H9 (cell line): ENCODE data around the gene PDE2A. TPM values are rescaled to one million over a fixed set of nuclear protein-coding genes. Genes with fewer than 3 reads are reported as not detected.
A peak's percentile ranks its signal among the peaks of the same experiment; 100 is the strongest.

ENCODE experiments used
- DNase-seq: peaks from one replicate; pipeline ENCODE4 v3.0.0-alpha.2; 2017
- H2AFZ ChIP-seq: one replicate; pipeline ENCODE4 v1.6.1; 2013; ENCODE audit warnings: mild to moderate bottlenecking, low read length, control low read depth, moderate library complexity
- H2AK5ac ChIP-seq: 2 replicates; pipeline ENCODE4 v1.6.1; 2013; ENCODE audit warnings: low read length, control low read depth, mixed read lengths; ENCODE audit not compliant: insufficient read length
- H2BK120ac ChIP-seq: one replicate; pipeline ENCODE4 v1.6.1; 2013; ENCODE audit warnings: low read depth, mild to moderate bottlenecking, low read length, control low read depth, inconsistent platforms; ENCODE audit not compliant: poor library complexity, severe bottlenecking
- H2BK12ac ChIP-seq: 2 replicates; pipeline ENCODE4 v1.6.1; 2013; ENCODE audit warnings: low read length, control low read depth, mixed read lengths, low read depth; ENCODE audit not compliant: insufficient read length
- H2BK15ac ChIP-seq: 2 replicates; pipeline ENCODE4 v1.6.1; 2013; ENCODE audit warnings: low read depth, low read length, control low read depth
- H2BK20ac ChIP-seq: one replicate; pipeline ENCODE4 v1.6.1; 2013; ENCODE audit warnings: low read depth, mild to moderate bottlenecking, low read length, control low read depth, inconsistent platforms; ENCODE audit not compliant: poor library complexity, severe bottlenecking
- H2BK5ac ChIP-seq: 2 replicates; pipeline ENCODE4 v1.6.1; 2013; ENCODE audit warnings: low read length, control low read depth, mixed read lengths; ENCODE audit not compliant: insufficient read length
- H3K14ac ChIP-seq: 2 replicates; pipeline ENCODE4 v1.6.1; 2013; ENCODE audit warnings: low read length, control low read depth; ENCODE audit not compliant: insufficient read depth
- H3K18ac ChIP-seq: 2 replicates; pipeline ENCODE4 v1.6.1; 2013; ENCODE audit warnings: low read depth, mild to moderate bottlenecking, mixed read lengths, low read length, control low read depth; ENCODE audit not compliant: insufficient read length
- H3K23ac ChIP-seq: 2 replicates; pipeline ENCODE4 v1.6.1; 2013; ENCODE audit warnings: low read length, control low read depth, mixed read lengths, low read depth; ENCODE audit not compliant: insufficient read length
- H3K23me2 ChIP-seq: 2 replicates; pipeline ENCODE4 v1.6.1; 2013; ENCODE audit warnings: low read depth, mild to moderate bottlenecking, mixed read lengths, low read length, control low read depth; ENCODE audit not compliant: insufficient read length, poor library complexity, severe bottlenecking
- H3K27ac ChIP-seq: 2 replicates; pipeline ENCODE4 v1.5.1; 2013; ENCODE audit warnings: low read length, control low read depth, mixed read lengths, low read depth; ENCODE audit not compliant: insufficient read length
- H3K27me3 ChIP-seq: 2 replicates; pipeline ENCODE4 v1.6.1; 2013; ENCODE audit warnings: low read length, control low read depth, inconsistent platforms; ENCODE audit not compliant: insufficient read depth
- H3K4ac ChIP-seq: 2 replicates; pipeline ENCODE4 v1.6.1; 2013; ENCODE audit warnings: low read depth, mild to moderate bottlenecking, control low read depth, inconsistent platforms, low read length, moderate library complexity
- H3K4me1 ChIP-seq: 2 replicates; pipeline ENCODE4 v1.6.1; 2013; ENCODE audit warnings: low read length, control low read depth, inconsistent platforms; ENCODE audit not compliant: insufficient read depth
- H3K4me2 ChIP-seq: 2 replicates; pipeline ENCODE4 v1.6.1; 2013; ENCODE audit warnings: low read length, control low read depth, mixed read lengths; ENCODE audit not compliant: insufficient read length, insufficient read depth
- H3K56ac ChIP-seq: 2 replicates; pipeline ENCODE4 v1.6.1; 2013; ENCODE audit warnings: low read depth, mild to moderate bottlenecking, mixed read lengths, low read length, control low read depth; ENCODE audit not compliant: insufficient read length
- H3K79me1 ChIP-seq: 2 replicates; pipeline ENCODE4 v1.6.1; 2013; ENCODE audit warnings: low read depth, mild to moderate bottlenecking, moderate library complexity, low read length, control low read depth, inconsistent platforms; ENCODE audit not compliant: insufficient read depth, poor library complexity, severe bottlenecking
- H3K79me2 ChIP-seq: 2 replicates; pipeline ENCODE4 v1.6.1; 2013; ENCODE audit warnings: low read length, control low read depth, inconsistent platforms; ENCODE audit not compliant: insufficient read depth
- H3K9ac ChIP-seq: 2 replicates; pipeline ENCODE4 v1.6.1; 2013; ENCODE audit warnings: low read length, control low read depth, mixed read lengths; ENCODE audit not compliant: insufficient read length; ENCODE audit errors: extremely low read depth
- H3K9me3 ChIP-seq: one replicate; pipeline ENCODE4 v1.6.1; 2013; ENCODE audit warnings: low read depth, low read length, inconsistent platforms; ENCODE audit not compliant: control insufficient read depth
- H3T11ph ChIP-seq: one replicate; pipeline ENCODE4 v1.6.1; 2013; ENCODE audit warnings: mild to moderate bottlenecking, low read length, control low read depth, inconsistent platforms
- H4K20me1 ChIP-seq: one replicate; pipeline ENCODE4 v1.6.1; 2013; ENCODE audit not compliant: control insufficient read depth, insufficient read length, insufficient read depth
- H4K5ac ChIP-seq: 2 replicates; pipeline ENCODE4 v1.6.1; 2013; ENCODE audit warnings: low read depth, mild to moderate bottlenecking, mixed read lengths, low read length, control low read depth; ENCODE audit not compliant: insufficient read length
- H4K8ac ChIP-seq: replicated peaks from 2 replicates; pipeline ENCODE4 v1.6.1; 2013; ENCODE audit warnings: low read length, control low read depth, mixed read lengths, low read depth; ENCODE audit not compliant: insufficient read length
- H4K91ac ChIP-seq: 2 replicates; pipeline ENCODE4 v1.6.1; 2013; ENCODE audit warnings: low read depth, mild to moderate bottlenecking, moderate library complexity, mixed read lengths, low read length, control low read depth; ENCODE audit not compliant: insufficient read length
- H3K27ac Mint-ChIP-seq, 3 experiments: 2 replicates in 2 of 3; 3 replicates in 1 of 3; pipeline ENCODE4 v1.8.0; 2020 to 2021; ENCODE audit warnings: mixed read lengths in 3 of 3, mild to moderate bottlenecking in 1 of 3, moderate library complexity in 1 of 3
- H3K27me3 Mint-ChIP-seq: 2 replicates; pipeline ENCODE4 v1.8.0; 2021; ENCODE audit warnings: low read depth, mild to moderate bottlenecking, moderate library complexity, mixed read lengths
- H3K36me3 Mint-ChIP-seq, 3 experiments: 2 replicates in 2 of 3; 3 replicates in 1 of 3; pipeline ENCODE4 v1.8.0; 2020 to 2021; ENCODE audit warnings: low read depth in 3 of 3, mixed read lengths in 3 of 3; ENCODE audit not compliant: insufficient read depth in 1 of 3
- H3K4me1 Mint-ChIP-seq, 2 experiments: 2 replicates each; pipeline ENCODE4 v1.8.0; 2020; ENCODE audit warnings: mixed read lengths in 2 of 2
- H3K4me3 Mint-ChIP-seq, 2 experiments: 2 replicates in 1 of 2; 3 replicates in 1 of 2; pipeline ENCODE4 v1.8.0; 2020 to 2021; ENCODE audit warnings: mild to moderate bottlenecking in 2 of 2, mixed read lengths in 2 of 2, moderate library complexity in 1 of 2
- H3K9me3 Mint-ChIP-seq, 2 experiments: 2 replicates in 1 of 2; 3 replicates in 1 of 2; pipeline ENCODE4 v1.8.0; 2020; ENCODE audit warnings: mild to moderate bottlenecking in 2 of 2, mixed read lengths in 2 of 2, moderate library complexity in 1 of 2
- WGBS: extraction: QIAGEN DNeasy Blood & Tissue Kit; methylation state at CpG from one replicate; pipeline ENCODE4 v1.1.7; 2013; ENCODE audit warnings: missing lambda C conversion rate, low lambda C conversion rate, mixed read lengths; ENCODE audit not compliant: insufficient read length; ENCODE audit errors: extremely low coverage; 5-methylcytosine and 5-hydroxymethylcytosine counted together
- total RNA-seq: library from RNA; stranded (reverse); gene quantifications from 2 replicates; pipeline ENCODE4 v1.2.1, GENCODE V29; 2021
- TF ChIP-seq, protein P1 (sequence below): fragments of 200-600 bp; sonication (generic); conservative IDR thresholded peaks from 3 replicates; pipeline ENCODE4 v1.8.0; 2021; ENCODE audit warnings: antibody characterized with exemption, mild to moderate bottlenecking

The PDE2A gene
- total RNA-seq, 1 experiment from 2014 or later = 3.4 TPM

DNA sequence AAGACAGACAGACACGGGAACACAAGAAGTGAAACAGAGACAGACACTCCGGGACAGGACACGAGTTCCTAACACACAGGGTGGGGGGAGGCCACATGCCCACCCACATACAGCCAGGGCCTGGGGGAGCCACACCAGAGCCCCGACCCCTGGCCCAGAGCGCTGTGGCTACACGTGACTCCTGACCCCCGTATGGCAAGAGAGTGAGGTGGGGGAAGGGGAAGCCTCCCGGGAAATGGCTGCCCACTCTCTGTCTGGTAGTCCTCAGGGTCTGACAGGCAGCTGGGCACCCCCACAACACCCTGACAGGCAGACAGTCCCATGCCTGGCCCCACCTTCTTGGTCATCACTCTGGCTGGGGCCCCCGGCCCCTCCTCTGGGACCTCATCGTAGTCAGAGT is 38.6 kb upstream of the PDE2A start:
- Mint-ChIP-seq H3K4me3 (no peak overlapping the region), H3K27me3 (no peaks in the 10 kb centered on the region), H3K9me3 (no peaks in the 10 kb centered on the region), H3K27ac (peak overlapping the region in 2 of 3 experiments; percentile 29 to 30; a peak in 4 of 7 replicates), H3K4me1 (peaks cover 7 to 24% of the 10 kb centered on the region in 2 experiments), H3K36me3 (peaks cover 15 to 38% (median 20%) of the 10 kb centered on the region in 3 experiments; a peak in 6 of 7 replicates)
- Histone ChIP-seq H3K4me2 (no peak overlapping the region), H3K79me1 (no peaks in the 10 kb centered on the region), H3K4ac (no peak overlapping the region), H4K20me1 (peaks cover 4% of the 10 kb centered on the region), H2AK5ac (no peak overlapping the region), H3K9me3 (no peaks in the 10 kb centered on the region), H2BK20ac (no peak overlapping the region), H3K79me2 (no peaks in the 10 kb centered on the region), H2BK12ac (no peak overlapping the region), H3K23me2 (no peaks in the 10 kb centered on the region), H2BK5ac (no peak overlapping the region), H4K91ac (no peak overlapping the region), H3K27me3 (no peaks in the 10 kb centered on the region), H4K5ac (no peak overlapping the region), H3K27ac (no peak overlapping the region), H2AFZ (no peak overlapping the region), H4K8ac (no peak overlapping the region), H3K14ac (no peak overlapping the region), H3K56ac (no peak overlapping the region), H3T11ph (no peak overlapping the region), H3K4me1 (no peaks in the 10 kb centered on the region), H3K18ac (no peak overlapping the region), H2BK120ac (no peak overlapping the region), H3K23ac (no peak overlapping the region), H3K9ac (no peak overlapping the region), H2BK15ac (no peak overlapping the region)
- WGBS = no CpG with 5 or more reads among the region's 10 CpGs
- no peak for DNase-seq
- TF ChIP-seq, protein P1, sequence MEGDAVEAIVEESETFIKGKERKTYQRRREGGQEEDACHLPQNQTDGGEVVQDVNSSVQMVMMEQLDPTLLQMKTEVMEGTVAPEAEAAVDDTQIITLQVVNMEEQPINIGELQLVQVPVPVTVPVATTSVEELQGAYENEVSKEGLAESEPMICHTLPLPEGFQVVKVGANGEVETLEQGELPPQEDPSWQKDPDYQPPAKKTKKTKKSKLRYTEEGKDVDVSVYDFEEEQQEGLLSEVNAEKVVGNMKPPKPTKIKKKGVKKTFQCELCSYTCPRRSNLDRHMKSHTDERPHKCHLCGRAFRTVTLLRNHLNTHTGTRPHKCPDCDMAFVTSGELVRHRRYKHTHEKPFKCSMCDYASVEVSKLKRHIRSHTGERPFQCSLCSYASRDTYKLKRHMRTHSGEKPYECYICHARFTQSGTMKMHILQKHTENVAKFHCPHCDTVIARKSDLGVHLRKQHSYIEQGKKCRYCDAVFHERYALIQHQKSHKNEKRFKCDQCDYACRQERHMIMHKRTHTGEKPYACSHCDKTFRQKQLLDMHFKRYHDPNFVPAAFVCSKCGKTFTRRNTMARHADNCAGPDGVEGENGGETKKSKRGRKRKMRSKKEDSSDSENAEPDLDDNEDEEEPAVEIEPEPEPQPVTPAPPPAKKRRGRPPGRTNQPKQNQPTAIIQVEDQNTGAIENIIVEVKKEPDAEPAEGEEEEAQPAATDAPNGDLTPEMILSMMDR = no peak
